ENCODE measurements around the gene ENAM. TPM values are rescaled to one million over a fixed set of nuclear protein-coding genes. Genes with fewer than 3 reads are reported as not detected.
"Not testable (repeated sequence)": the region's sequence is repeated elsewhere in the genome, so short reads cannot be mapped to it uniquely, and the experiment has no call there.

ENAM gene
- total RNA-seq, 2 experiments from 2014 or later, result not detected

GRCh38 chr4:70667740-70668535, 39.4 kb downstream of the ENAM start:
- H3K27ac Mint-ChIP-seq, result no peak overlapping the region
- H3K4me1 Mint-ChIP-seq (ENCODE audit: low read depth), result peaks cover 4% of the 10 kb centered on the region
- intact Hi-C loops (cut with micrococcal nuclease), result no loop called here
- no peaks in the 10 kb centered on the region for H3K36me3 Mint-ChIP-seq (ENCODE audit: low read depth)
- DNase-seq, result no peak
- H3K4me3 Mint-ChIP-seq, result no peak overlapping the region
- no peaks in the 10 kb centered on the region for H3K9me3 Mint-ChIP-seq
- CTCF ChIA-PET, result interaction anchor here (0.6 to 1.0 kb wide), 4 partner anchors 16 to 457 kb away, joined by 3 to 5 read pairs (median 4); no protein-coding TSS in a partner anchor
- H3K27me3 Mint-ChIP-seq (ENCODE audit: low read depth), result no peaks in the 10 kb centered on the region

DNA sequence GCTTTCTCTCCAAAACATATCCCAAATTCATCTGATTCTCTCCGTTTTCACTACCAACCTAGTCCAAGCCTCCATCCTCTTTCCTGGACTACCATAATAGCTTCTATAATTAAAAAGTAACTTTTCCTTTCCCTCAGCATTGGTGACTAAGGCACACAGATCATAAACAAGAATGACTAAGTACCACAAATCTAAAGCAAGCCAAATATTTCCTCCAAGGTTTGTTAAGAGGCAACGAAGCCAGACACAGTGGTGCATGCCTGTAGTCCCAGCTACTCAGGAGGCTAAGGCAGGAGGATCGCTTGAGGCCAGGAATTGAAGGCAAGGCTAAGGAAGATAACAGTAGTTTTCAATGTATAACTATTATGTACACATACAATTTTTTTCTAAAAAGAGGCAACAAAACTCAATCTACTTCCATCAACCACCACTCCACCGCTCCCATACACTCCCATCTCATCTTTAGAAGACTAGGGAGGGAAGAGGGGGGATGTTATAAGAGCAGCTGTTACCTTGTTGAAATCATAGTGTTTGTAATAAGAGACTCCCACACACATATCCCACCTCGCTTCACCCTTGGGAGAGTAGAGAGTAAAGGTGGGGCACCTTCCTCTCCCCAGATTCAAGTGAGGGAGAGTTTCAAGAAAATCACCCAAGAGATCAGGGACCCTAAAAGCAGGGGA, 41.9 kb downstream of the ENAM start:
- Mint-ChIP-seq H3K4me1 (ENCODE audit: low read depth) (peaks cover 4% of the 10 kb centered on the region), H3K27me3 (ENCODE audit: low read depth) (peaks cover 2% of the 10 kb centered on the region), H3K36me3 (ENCODE audit: low read depth) (no peaks in the 10 kb centered on the region), H3K9me3 (no peaks in the 10 kb centered on the region), H3K27ac (no peak overlapping the region), H3K4me3 (no peak overlapping the region)
- DNase-seq, result no peak
- CTCF ChIA-PET, result interaction anchor here (1.4 kb wide), 1 partner anchor 18 kb away, joined by 4 read pairs; no protein-coding TSS in a partner anchor
- intact Hi-C loops (cut with micrococcal nuclease), result no loop called here

DNA sequence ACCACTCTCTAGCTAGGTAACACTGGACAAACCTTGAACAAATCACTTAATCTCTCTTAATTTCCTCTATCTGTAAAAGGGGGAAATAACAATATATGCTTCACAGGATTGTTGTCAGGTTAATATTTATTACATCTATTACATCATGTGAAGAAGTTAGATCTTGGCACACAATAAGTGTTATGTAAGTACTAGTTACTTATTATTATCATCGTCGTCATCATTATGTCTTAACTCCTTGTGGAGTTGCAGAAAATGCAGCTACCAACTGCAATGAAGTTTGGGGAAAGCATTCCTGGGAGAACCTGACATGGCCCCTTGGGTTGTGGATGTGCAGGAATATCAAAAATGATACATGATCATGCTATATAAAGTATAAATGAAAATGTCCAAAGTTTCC, 42.5 kb downstream of the ENAM start:
- H3K36me3 Mint-ChIP-seq (ENCODE audit: low read depth), result no peaks in the 10 kb centered on the region
- intact Hi-C loops (cut with micrococcal nuclease), result no loop called here
- H3K27me3 Mint-ChIP-seq (ENCODE audit: low read depth), result peaks cover 2% of the 10 kb centered on the region
- DNase-seq, result no peak
- H3K9me3 Mint-ChIP-seq, result no peaks in the 10 kb centered on the region
- no peak overlapping the region for H3K4me3 Mint-ChIP-seq
- no peak overlapping the region for H3K27ac Mint-ChIP-seq
- peaks cover 4% of the 10 kb centered on the region for H3K4me1 Mint-ChIP-seq (ENCODE audit: low read depth)
- CTCF ChIA-PET, result interaction anchor here (1.2 to 1.4 kb wide), 2 partner anchors 19 to 64 kb away, joined by 4 read pairs; no protein-coding TSS in a partner anchor

GRCh38 chr4:70674191-70674590, 45.6 kb downstream of the ENAM start:
- CTCF ChIA-PET, result interaction anchor here (0.6 to 1.3 kb wide), 4 partner anchors 9 to 644 kb away, joined by 3 read pairs; no protein-coding TSS in a partner anchor
- Mint-ChIP-seq H3K27me3 (ENCODE audit: low read depth) (peaks cover 2% of the 10 kb centered on the region), H3K4me3 (no peak overlapping the region), H3K27ac (no peak overlapping the region), H3K36me3 (ENCODE audit: low read depth) (no peaks in the 10 kb centered on the region), H3K4me1 (ENCODE audit: low read depth) (peaks cover 9% of the 10 kb centered on the region), H3K9me3 (no peaks in the 10 kb centered on the region)
- DNase-seq, result no peak
- intact Hi-C loops (cut with micrococcal nuclease), result no loop called here

- Mint-ChIP-seq H3K4me1 (ENCODE audit: low read depth) (peaks cover 9% of the 10 kb centered on the region), H3K27ac (no peak overlapping the region), H3K36me3 (ENCODE audit: low read depth) (no peaks in the 10 kb centered on the region), H3K27me3 (ENCODE audit: low read depth) (peaks cover 2% of the 10 kb centered on the region), H3K4me3 (no peak overlapping the region), H3K9me3 (no peaks in the 10 kb centered on the region)
- CTCF ChIA-PET, result interaction anchor here (0.6 kb wide), 1 partner anchor 644 kb away, joined by 3 read pairs; no protein-coding TSS in a partner anchor
- DNase-seq, result no peak
- intact Hi-C loops (cut with micrococcal nuclease), result no loop called here
These were observed 46.2 kb downstream of the ENAM start for GRCh38 chr4:70674731-70675130.

DNA sequence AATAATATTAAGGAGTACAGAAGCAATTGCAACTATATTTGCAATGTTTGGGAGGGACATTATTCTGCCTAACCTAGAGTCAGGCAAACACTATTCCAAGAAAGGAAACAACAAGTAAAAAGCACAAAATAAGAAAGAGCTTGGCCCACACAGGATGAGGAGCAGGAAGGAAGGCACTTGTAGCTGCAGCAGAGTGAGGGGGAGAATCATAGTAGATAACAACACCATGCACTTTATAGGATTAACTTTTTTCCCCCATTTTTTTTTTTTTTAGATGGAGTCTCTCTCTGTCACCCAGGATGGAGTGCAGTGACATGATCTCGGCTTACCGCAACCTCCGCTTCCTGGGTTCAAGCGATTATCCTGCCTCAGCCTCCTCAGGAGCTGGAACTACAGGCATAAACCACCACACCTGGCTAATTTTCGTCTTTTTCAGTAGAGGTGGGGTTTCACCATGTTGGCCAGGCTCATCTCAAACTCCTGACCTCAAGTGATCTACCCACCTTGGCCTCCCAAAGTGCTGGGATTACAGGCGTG, 48.1 kb downstream of the ENAM start:
- Mint-ChIP-seq H3K27ac (no peak overlapping the region), H3K9me3 (no peaks in the 10 kb centered on the region), H3K27me3 (ENCODE audit: low read depth) (peaks cover 2% of the 10 kb centered on the region), H3K36me3 (ENCODE audit: low read depth) (no peaks in the 10 kb centered on the region), H3K4me3 (no peak overlapping the region), H3K4me1 (ENCODE audit: low read depth) (peaks cover 9% of the 10 kb centered on the region)
- CTCF ChIA-PET, result interaction anchor here (0.6 kb wide), 1 partner anchor 367 kb away, joined by 3 read pairs; no protein-coding TSS in a partner anchor
- DNase-seq, result no peak
- intact Hi-C loops (cut with micrococcal nuclease), result no loop called here

DNA sequence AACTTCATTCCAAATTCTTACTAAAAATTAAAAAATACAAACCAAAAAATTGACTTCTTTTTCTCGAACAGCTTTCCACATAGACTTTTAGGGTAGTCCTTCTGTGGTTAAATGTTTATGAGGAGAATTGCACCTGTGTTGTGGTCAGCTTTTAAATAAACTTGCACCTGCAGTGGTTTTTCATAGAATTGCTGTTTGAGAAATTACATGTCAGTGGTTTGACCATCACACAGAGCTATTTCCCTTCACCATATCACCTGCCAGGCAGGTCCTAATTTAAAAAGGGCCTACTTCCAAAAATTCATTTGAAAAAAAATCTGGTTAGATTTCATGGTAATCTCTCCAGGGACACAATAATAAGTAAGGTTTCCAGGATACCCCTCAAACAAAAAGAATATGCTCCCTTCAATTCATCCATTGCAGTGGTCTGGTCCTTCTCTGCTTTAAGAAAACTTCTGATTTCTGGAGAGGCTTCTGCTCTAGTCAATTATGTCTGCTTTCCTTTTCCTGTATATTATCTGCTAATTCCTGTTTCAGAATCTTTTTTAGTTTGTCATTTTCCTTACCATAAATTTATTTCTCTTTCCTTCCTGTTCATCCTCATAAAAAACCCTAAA, 49.9 kb downstream of the ENAM start:
- CTCF ChIA-PET, result interaction anchor here (1.5 kb wide), 1 partner anchor 26 kb away, joined by 4 read pairs; no protein-coding TSS in a partner anchor
- H3K9me3 Mint-ChIP-seq, result no peaks in the 10 kb centered on the region
- H3K27me3 Mint-ChIP-seq (ENCODE audit: low read depth), result peaks cover 2% of the 10 kb centered on the region
- H3K4me1 Mint-ChIP-seq (ENCODE audit: low read depth), result peaks cover 9% of the 10 kb centered on the region
- no peaks in the 10 kb centered on the region for H3K36me3 Mint-ChIP-seq (ENCODE audit: low read depth)
- H3K4me3 Mint-ChIP-seq, result no peak overlapping the region
- intact Hi-C loops (cut with micrococcal nuclease), result no loop called here
- H3K27ac Mint-ChIP-seq, result no peak overlapping the region
- no peak for DNase-seq

DNA sequence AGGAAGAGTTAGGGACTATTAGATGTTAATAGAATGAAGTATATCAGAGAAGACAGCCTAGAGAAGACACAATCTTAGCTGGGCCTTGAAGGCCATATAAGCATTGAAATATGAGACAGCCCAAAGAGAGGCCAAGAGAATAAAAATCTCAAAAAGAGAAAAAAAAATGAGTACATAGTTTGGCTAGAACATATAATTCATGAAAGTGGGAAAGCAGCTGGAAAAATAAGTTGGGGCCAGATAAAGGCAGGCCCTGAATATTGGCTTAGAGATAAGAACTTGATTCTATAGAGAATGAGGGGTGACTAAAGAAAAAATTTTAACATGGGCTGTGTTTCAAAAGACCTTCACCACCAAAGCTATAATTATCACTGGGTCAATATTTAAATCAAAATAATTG, 52.4 kb downstream of the ENAM start:
- no peak for DNase-seq
- no peaks in the 10 kb centered on the region for H3K9me3 Mint-ChIP-seq
- no peaks in the 10 kb centered on the region for H3K27me3 Mint-ChIP-seq (ENCODE audit: low read depth)
- H3K27ac Mint-ChIP-seq, result no peak overlapping the region
- intact Hi-C loops (cut with micrococcal nuclease), result no loop called here
- H3K36me3 Mint-ChIP-seq (ENCODE audit: low read depth), result no peaks in the 10 kb centered on the region
- CTCF ChIA-PET, result no interaction called here
- H3K4me1 Mint-ChIP-seq (ENCODE audit: low read depth), result peaks cover 9% of the 10 kb centered on the region
- H3K4me3 Mint-ChIP-seq, result no peak overlapping the region

- CTCF ChIA-PET, result no interaction called here
- H3K27me3 Mint-ChIP-seq (ENCODE audit: low read depth), result no peaks in the 10 kb centered on the region
- no peaks in the 10 kb centered on the region for H3K36me3 Mint-ChIP-seq (ENCODE audit: low read depth)
- H3K9me3 Mint-ChIP-seq, result no peaks in the 10 kb centered on the region
- H3K27ac Mint-ChIP-seq, result no peak overlapping the region
- intact Hi-C loops (cut with micrococcal nuclease), result no loop called here
- H3K4me3 Mint-ChIP-seq, result no peak overlapping the region
- DNase-seq, result no peak
- H3K4me1 Mint-ChIP-seq (ENCODE audit: low read depth), result peaks cover 9% of the 10 kb centered on the region
These were observed 53.2 kb downstream of the ENAM start for GRCh38 chr4:70681704-70682103.

- H3K27me3 Mint-ChIP-seq (ENCODE audit: low read depth); H3K36me3 Mint-ChIP-seq (ENCODE audit: low read depth); H3K27ac Mint-ChIP-seq; intact Hi-C loops (cut with micrococcal nuclease); H3K9me3 Mint-ChIP-seq; H3K4me1 Mint-ChIP-seq (ENCODE audit: low read depth); DNase-seq; CTCF ChIA-PET; H3K4me3 Mint-ChIP-seq: not testable (repeated sequence)
These were observed 53.6 kb downstream of the ENAM start for GRCh38 chr4:70682142-70682541.

- Mint-ChIP-seq H3K9me3 (no peaks in the 10 kb centered on the region), H3K36me3 (ENCODE audit: low read depth) (peaks cover 26% of the 10 kb centered on the region), H3K27me3 (ENCODE audit: low read depth) (no peaks in the 10 kb centered on the region), H3K27ac (peak overlapping the region; percentile 99), H3K4me3 (peak overlapping the region; percentile 87), H3K4me1 (ENCODE audit: low read depth) (peaks cover 30% of the 10 kb centered on the region)
- peak; percentile 18 for DNase-seq
- CTCF ChIA-PET, result interaction anchor here (0.6 to 1.3 kb wide), 8 partner anchors 13 to 150 kb away, joined by 3 to 6 read pairs (median 3); no protein-coding TSS in a partner anchor
- intact Hi-C loops (cut with micrococcal nuclease), result loop anchor here (5.0 kb wide), 1 partner anchor 925 kb away; the partner anchor contains the start of gene SULT1B1
These were observed 58.8 kb downstream of the ENAM start for GRCh38 chr4:70687392-70687791.

Data from activated naive CD4-positive, alpha-beta T cell treated with anti-CD3 and anti-CD28 coated beads for 36 hours (primary cell).